D721Med (cell line): ENCODE measurements around the gene RSU1.

Experiments
- DNase-seq: peaks from one replicate; pipeline ENCODE4 v3.0.0; 2011; ENCODE audit warnings: low spot score; ENCODE audit not compliant: insufficient read length
- FAIRE-seq: peaks from 2 replicates; lab custom pipeline; 2011; peaks lifted over from hg19 to GRCh38; lab: Jason Lieb, UNC
- CTCF ChIP-seq: IDR thresholded peaks from 2 replicates; pipeline ENCODE4 v1.5.1; 2012; ENCODE audit warnings: mild to moderate bottlenecking, control low read depth; ENCODE audit not compliant: insufficient read depth; ENCODE audit errors: missing control alignments

The RSU1 gene

GRCh38 chr10:16547973-16548372, 269.3 kb downstream of the RSU1 start:
- DNase-seq (no peak), FAIRE-seq (no peak)
- no peak for TF ChIP-seq CTCF

GRCh38 chr10:16545116-16545736, 272.0 kb downstream of the RSU1 start:
- peak; percentile 53 for TF ChIP-seq CTCF
- DNase-seq = no peak
- peak; percentile 95 for FAIRE-seq

GRCh38 chr10:16544591-16544990, 272.6 kb downstream of the RSU1 start:
- no peak for DNase-seq
- FAIRE-seq = no peak
- TF ChIP-seq CTCF = no peak

GRCh38 chr10:16544099-16544498, 273.1 kb downstream of the RSU1 start:
- TF ChIP-seq CTCF = no peak
- FAIRE-seq = no peak
- DNase-seq = no peak
